GM19328 (cell line): Measurements from ENCODE around the gene RNF220.

Source experiments
- ATAC-seq: cut with Tn5 transposase; IDR thresholded peaks from one replicate; pipeline ENCODE4 v1.9.1; 2021; ENCODE audit warnings: mild to moderate bottlenecking, moderate library complexity; ENCODE audit not compliant: unreplicated experiment

Gene RNF220

GRCh38 chr1:44672961-44673674 is 268.1 kb downstream of the RNF220 start:
- ATAC-seq: no peak

GRCh38 chr1:44673675-44674112 is 268.6 kb downstream of the RNF220 start:
- ATAC-seq: peak; percentile 8

GRCh38 chr1:44674113-44675000 is 269.3 kb downstream of the RNF220 start, which contains the start of the genes ARMH1 and TMEM53:
TSS of gene ARMH1 (plus strand) at chr1:44674714. CDS start at chr1:44689698, 14,984 bp downstream.
TSS of gene TMEM53 (minus strand) at chr1:44674481. CDS start at chr1:44674391, 90 bp downstream.
- ATAC-seq: peak; percentile 89

GRCh38 chr1:44675186-44675585 is 270.1 kb downstream of the RNF220 start:
- ATAC-seq: no peak

GRCh38 chr1:44676484-44677200 is 271.6 kb downstream of the RNF220 start:
- ATAC-seq: no peak

- ATAC-seq: no peak
Measured at GRCh38 chr1:44677201-44677766, 272.2 kb downstream of the RNF220 start.

GRCh38 chr1:44678120-44678519 is 273.1 kb downstream of the RNF220 start:
- ATAC-seq: no peak

GRCh38 chr1:44678626-44679025 is 273.6 kb downstream of the RNF220 start:
- no peak for ATAC-seq

- no peak for ATAC-seq
Measured at GRCh38 chr1:44679468-44679867, 274.4 kb downstream of the RNF220 start.

- no peak for ATAC-seq
Measured at GRCh38 chr1:44681905-44682882, 277.1 kb downstream of the RNF220 start.

- ATAC-seq: no peak
Measured at GRCh38 chr1:44682883-44683265, 277.8 kb downstream of the RNF220 start.

- ATAC-seq: no peak
Measured at GRCh38 chr1:44684525-44684924, 279.5 kb downstream of the RNF220 start.

GRCh38 chr1:44685218-44685617 is 280.2 kb downstream of the RNF220 start:
- ATAC-seq: no peak

- ATAC-seq: no peak
Measured at GRCh38 chr1:44685881-44686280, 280.8 kb downstream of the RNF220 start.

GRCh38 chr1:44688760-44689446 is 283.8 kb downstream of the RNF220 start:
- ATAC-seq: no peak

GRCh38 chr1:44689447-44689765 is 284.4 kb downstream of the RNF220 start:
- no peak for ATAC-seq

- ATAC-seq: no peak
Measured at GRCh38 chr1:44693159-44693558, 288.1 kb downstream of the RNF220 start.

- no peak for ATAC-seq
Measured at GRCh38 chr1:44693900-44694299, 288.8 kb downstream of the RNF220 start.

- ATAC-seq: peak; percentile 74
Measured at GRCh38 chr1:44694863-44695478, 289.9 kb downstream of the RNF220 start.
